AG04450 (cell line): ENCODE results near the gene SLC16A12. TPM values are rescaled to one million over a fixed set of nuclear protein-coding genes. Genes with fewer than 3 reads are reported as not detected.

Experiments used
- CTCF ChIA-PET: fragments of 300-600, 350-600 bp; formaldehyde crosslinking; extraction: SDS; loops from one replicate; lab custom pipeline; 2022; ENCODE audit warnings: antibody characterized with exemption, inconsistent platforms; lab: Charles Lee
- POLR2A ChIA-PET: fragments of 350-600 bp; formaldehyde crosslinking; extraction: SDS; loops from one replicate; lab custom pipeline; 2021; ENCODE audit warnings: antibody characterized with exemption, inconsistent platforms; lab: Yijun Ruan, JAX
- DNase-seq: peaks from one replicate; pipeline ENCODE4 v3.0.0-alpha.2; 2011; ENCODE audit warnings: low read depth, low spot score
- H3K27ac ChIP-seq: one replicate; pipeline ENCODE4 v1.5.1; 2012; ENCODE audit warnings: low read depth, low read length, control low read depth
- H3K27me3 ChIP-seq: one replicate; pipeline ENCODE4 v1.6.0; 2012; ENCODE audit warnings: low read length; ENCODE audit not compliant: control insufficient read depth, insufficient read depth
- H3K4me3 ChIP-seq: 2 replicates; pipeline ENCODE4 v1.5.1; 2011; ENCODE audit warnings: mild to moderate bottlenecking, low read depth, low read length, control low read depth
- H3K9me3 ChIP-seq: 2 replicates; pipeline ENCODE4 v1.5.1; 2012; ENCODE audit warnings: low read length; ENCODE audit not compliant: control insufficient read depth, insufficient read depth
- polyA plus RNA-seq: library from polyadenylated mRNA; depleted of rRNA; stranded (reverse); fragments of >200 nt; gene quantifications from 2 replicates; pipeline ENCODE4 v1.2.3, GENCODE V29; 2011
- TF ChIP-seq, protein P1 (sequence below): IDR thresholded peaks from 2 replicates; pipeline ENCODE4 v1.5.1; 2011; ENCODE audit warnings: low read depth, low read length, control low read depth, inconsistent platforms

The SLC16A12 gene
- polyA plus RNA-seq, 1 experiment = 1.5 TPM

DNA sequence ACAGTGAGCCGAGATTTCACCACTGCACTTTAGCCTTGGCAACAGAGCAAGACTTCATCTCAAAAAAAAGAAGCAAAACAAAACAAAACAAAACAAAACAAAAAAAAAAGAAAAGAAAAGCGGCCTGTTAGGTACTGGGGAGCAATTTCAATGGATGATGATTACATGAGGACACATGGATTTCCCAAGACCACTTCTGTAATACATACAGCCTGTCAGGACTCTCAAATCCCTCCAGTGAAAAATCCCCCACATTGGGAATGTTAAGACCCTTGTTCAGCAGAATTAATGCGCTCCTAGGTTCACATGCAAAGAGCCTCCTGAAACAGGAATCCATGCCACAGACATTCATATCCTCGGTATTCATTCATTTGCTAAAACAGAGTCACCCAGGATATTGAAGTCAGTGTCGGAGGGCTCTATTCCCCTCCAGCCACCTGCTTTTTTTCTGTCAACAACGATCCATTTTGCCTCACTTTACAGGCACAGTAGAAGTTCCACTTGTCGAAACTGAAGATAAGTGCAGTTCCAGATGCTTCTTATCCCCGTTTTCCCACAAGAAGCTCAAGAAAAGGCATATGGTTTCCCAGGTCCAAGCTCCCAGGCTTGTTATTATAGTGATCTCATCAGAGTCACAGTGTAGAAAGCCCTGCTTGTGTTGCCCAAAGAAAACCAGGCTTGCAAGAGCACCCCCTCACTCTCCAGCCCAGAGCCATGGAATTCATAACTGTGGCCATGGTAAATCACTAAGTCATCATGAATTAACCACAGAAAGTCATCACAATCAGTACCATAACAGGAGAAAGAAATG lies 20.2 kb downstream of the SLC16A12 start:
- TF ChIP-seq, protein P1, sequence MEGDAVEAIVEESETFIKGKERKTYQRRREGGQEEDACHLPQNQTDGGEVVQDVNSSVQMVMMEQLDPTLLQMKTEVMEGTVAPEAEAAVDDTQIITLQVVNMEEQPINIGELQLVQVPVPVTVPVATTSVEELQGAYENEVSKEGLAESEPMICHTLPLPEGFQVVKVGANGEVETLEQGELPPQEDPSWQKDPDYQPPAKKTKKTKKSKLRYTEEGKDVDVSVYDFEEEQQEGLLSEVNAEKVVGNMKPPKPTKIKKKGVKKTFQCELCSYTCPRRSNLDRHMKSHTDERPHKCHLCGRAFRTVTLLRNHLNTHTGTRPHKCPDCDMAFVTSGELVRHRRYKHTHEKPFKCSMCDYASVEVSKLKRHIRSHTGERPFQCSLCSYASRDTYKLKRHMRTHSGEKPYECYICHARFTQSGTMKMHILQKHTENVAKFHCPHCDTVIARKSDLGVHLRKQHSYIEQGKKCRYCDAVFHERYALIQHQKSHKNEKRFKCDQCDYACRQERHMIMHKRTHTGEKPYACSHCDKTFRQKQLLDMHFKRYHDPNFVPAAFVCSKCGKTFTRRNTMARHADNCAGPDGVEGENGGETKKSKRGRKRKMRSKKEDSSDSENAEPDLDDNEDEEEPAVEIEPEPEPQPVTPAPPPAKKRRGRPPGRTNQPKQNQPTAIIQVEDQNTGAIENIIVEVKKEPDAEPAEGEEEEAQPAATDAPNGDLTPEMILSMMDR = no peak
- POLR2A ChIA-PET = interaction anchor here (0.6 to 1.5 kb wide), 4 partner anchors 13 to 129 kb away, joined by 3 to 6 read pairs (median 4); no protein-coding TSS in a partner anchor
- peak; percentile 98 for DNase-seq
- peak overlapping the region; percentile 33 for H3K4me3 ChIP-seq
- peak overlapping the region; percentile 96 for H3K27ac ChIP-seq
- CTCF ChIA-PET = interaction anchor here (1.0 to 2.1 kb wide), 3 partner anchors 24 to 50 kb away, joined by 3 to 8 read pairs (median 5); no protein-coding TSS in a partner anchor
- H3K9me3 ChIP-seq = no peaks in the 10 kb centered on the region
- H3K27me3 ChIP-seq = no peaks in the 10 kb centered on the region

DNA sequence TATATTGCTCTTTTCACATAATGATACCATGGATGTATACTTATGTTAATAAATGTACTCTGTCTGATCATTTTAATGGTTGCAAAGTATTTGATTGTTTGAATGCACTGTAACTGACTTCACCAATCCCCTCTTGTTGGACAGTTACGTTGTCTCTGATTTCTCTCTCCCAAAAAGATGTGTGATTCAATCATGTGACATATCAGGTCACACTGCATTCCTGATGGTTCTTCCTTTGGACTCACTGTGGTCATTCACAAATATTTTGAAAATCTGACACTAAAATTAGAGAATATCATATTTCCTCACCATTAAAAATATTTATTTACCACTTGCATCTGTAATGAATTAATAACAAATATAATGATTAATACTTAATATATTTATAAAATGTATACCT lies 22.2 kb downstream of the SLC16A12 start:
- Histone ChIP-seq H3K27me3 (no peaks in the 10 kb centered on the region), H3K27ac (no peak overlapping the region), H3K4me3 (no peak overlapping the region), H3K9me3 (no peaks in the 10 kb centered on the region)
- TF ChIP-seq, protein P1 = no peak
- CTCF ChIA-PET = no interaction called here
- no peak for DNase-seq
- POLR2A ChIA-PET = no interaction called here

DNA sequence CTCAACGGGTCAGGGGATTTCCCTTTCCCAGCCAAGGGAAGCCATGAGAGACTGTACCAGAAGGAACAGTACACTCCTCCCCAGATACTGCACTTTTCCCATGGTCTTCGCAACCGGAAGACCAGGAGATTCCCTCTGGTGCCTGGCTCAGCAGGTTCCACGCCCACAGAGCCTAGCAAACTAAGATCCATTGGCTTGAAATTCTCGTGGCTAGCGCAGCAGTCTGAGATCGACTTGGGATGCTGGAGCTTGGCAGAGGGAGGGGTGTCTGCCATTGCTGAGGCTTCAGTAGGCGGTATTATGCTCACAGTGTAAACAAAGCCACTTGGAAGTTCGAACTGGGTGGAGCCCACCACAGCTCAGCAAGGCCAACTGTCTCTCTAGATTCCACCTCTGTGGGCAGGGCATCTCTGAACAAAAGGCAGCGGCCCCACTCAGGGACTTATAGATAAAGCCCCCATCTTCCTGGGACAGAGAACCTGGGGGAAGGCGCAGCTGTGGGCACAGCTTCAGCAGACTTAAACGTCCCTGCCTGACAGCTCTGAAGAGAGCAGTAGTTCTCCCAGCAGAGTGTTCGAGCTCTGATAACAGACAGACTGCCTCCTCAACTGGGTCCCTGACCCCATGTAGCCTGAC lies 29.6 kb downstream of the SLC16A12 start:
- CTCF ChIA-PET = no interaction called here
- Histone ChIP-seq H3K4me3 (no peak overlapping the region), H3K9me3 (no peaks in the 10 kb centered on the region), H3K27ac (no peak overlapping the region), H3K27me3 (no peaks in the 10 kb centered on the region)
- TF ChIP-seq, protein P1 = no peak
- DNase-seq = no peak
- POLR2A ChIA-PET = no interaction called here

DNA sequence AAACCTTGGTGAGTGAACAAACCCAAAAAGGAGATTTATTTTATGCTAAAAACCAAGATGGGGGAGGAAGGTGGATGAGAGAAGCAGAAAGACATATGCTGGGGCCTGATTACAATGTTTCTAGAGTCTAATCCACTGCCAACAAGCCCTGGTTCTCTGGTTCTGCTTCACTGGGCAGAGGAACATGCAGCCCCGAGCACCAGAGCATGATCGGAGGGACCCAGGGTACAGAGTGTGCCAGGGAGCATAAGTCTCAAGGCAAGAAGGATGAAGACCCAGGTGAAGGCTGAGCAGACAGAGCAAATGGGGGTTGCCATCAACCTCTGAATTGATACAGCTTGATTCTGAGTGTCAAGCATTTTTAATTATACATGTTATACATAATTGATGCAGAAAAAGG lies 30.7 kb downstream of the SLC16A12 start:
- Histone ChIP-seq H3K27ac (no peak overlapping the region), H3K4me3 (no peak overlapping the region), H3K27me3 (no peaks in the 10 kb centered on the region), H3K9me3 (no peaks in the 10 kb centered on the region)
- ChIA-PET POLR2A (no interaction called here), CTCF (no interaction called here)
- DNase-seq = no peak
- TF ChIP-seq, protein P1 = no peak
